Muscle layer of colon (tissue), 2 donors: ENCODE measurements around the gene TXNDC11.

ENCODE experiments used
- H3K27ac ChIP-seq: one replicate; pipeline ENCODE4 v1.7.0; 2013; ENCODE audit warnings: low read depth, mild to moderate bottlenecking, low read length, moderate library complexity
- H3K27me3 ChIP-seq, 2 donors: one replicate each; pipeline ENCODE4 v1.7.0; 2013; ENCODE audit warnings: low read length in 2 of 2, mild to moderate bottlenecking in 2 of 2; ENCODE audit not compliant: insufficient read depth in 2 of 2, control insufficient read depth in 1 of 2
- H3K36me3 ChIP-seq: one replicate; pipeline ENCODE4 v1.7.0; 2013; ENCODE audit warnings: mild to moderate bottlenecking, low read length; ENCODE audit not compliant: insufficient read depth
- H3K4me1 ChIP-seq: one replicate; pipeline ENCODE4 v1.7.0; 2013; ENCODE audit warnings: mild to moderate bottlenecking, low read length; ENCODE audit not compliant: insufficient read depth
- H3K4me3 ChIP-seq, 2 donors: one replicate each; pipeline ENCODE4 v1.7.0; 2013; ENCODE audit warnings: low read length in 2 of 2, low read depth in 1 of 2, mild to moderate bottlenecking in 1 of 2, moderate library complexity in 1 of 2
- H3K9ac ChIP-seq: one replicate; pipeline ENCODE4 v1.7.0; 2013; ENCODE audit warnings: low read length
- H3K9me3 ChIP-seq: one replicate; pipeline ENCODE4 v1.7.0; 2013; ENCODE audit warnings: mild to moderate bottlenecking, low read length
- donor health status: abdominal sarcoma.
- donor health status: Adenocarcinoma of cecum.

Gene TXNDC11

GRCh38 chr16:11774065-11774626 is 31.5 kb upstream of the TXNDC11 start:
- Histone ChIP-seq H3K4me1 (no peaks in the 10 kb centered on the region), H3K9ac (no peak overlapping the region), H3K9me3 (no peaks in the 10 kb centered on the region), H3K27ac (no peak overlapping the region), H3K27me3 (no peaks in the 10 kb centered on the region), H3K4me3 (no peak overlapping the region), H3K36me3 (peaks cover 60% of the 10 kb centered on the region)

GRCh38 chr16:11768849-11769248 is 26.2 kb upstream of the TXNDC11 start:
- H3K4me3 ChIP-seq, result no peak overlapping the region
- H3K9ac ChIP-seq, result no peak overlapping the region
- H3K4me1 ChIP-seq, result no peaks in the 10 kb centered on the region
- H3K36me3 ChIP-seq, result peaks cover 54% of the 10 kb centered on the region
- no peaks in the 10 kb centered on the region for H3K9me3 ChIP-seq
- H3K27ac ChIP-seq, result no peak overlapping the region
- no peaks in the 10 kb centered on the region for H3K27me3 ChIP-seq

GRCh38 chr16:11762431-11762830 is 19.8 kb upstream of the TXNDC11 start:
- H3K36me3 ChIP-seq, result peaks cover 66% of the 10 kb centered on the region

GRCh38 chr16:11759997-11760396 is 17.3 kb upstream of the TXNDC11 start:
- Histone ChIP-seq H3K9me3 (no peaks in the 10 kb centered on the region), H3K9ac (no peak overlapping the region), H3K27ac (no peak overlapping the region), H3K36me3 (peaks cover 63% of the 10 kb centered on the region), H3K4me1 (no peaks in the 10 kb centered on the region), H3K4me3 (no peak overlapping the region), H3K27me3 (no peaks in the 10 kb centered on the region)

More at GRCh38 chr16:11762431-11762830, 19.8 kb upstream of the TXNDC11 start:
- Histone ChIP-seq H3K4me1 (no peaks in the 10 kb centered on the region), H3K9me3 (no peaks in the 10 kb centered on the region), H3K27me3 (no peaks in the 10 kb centered on the region), H3K27ac (no peak overlapping the region), H3K4me3 (no peak overlapping the region), H3K9ac (no peak overlapping the region)

- Histone ChIP-seq H3K4me1 (no peaks in the 10 kb centered on the region), H3K9ac (no peak overlapping the region), H3K9me3 (no peaks in the 10 kb centered on the region), H3K36me3 (peaks cover 65% of the 10 kb centered on the region), H3K27me3 (no peaks in the 10 kb centered on the region), H3K4me3 (no peak overlapping the region), H3K27ac (no peak overlapping the region)
These were observed 16.6 kb upstream of the TXNDC11 start for GRCh38 chr16:11759163-11759834.

GRCh38 chr16:11757671-11758545 is 15.3 kb upstream of the TXNDC11 start:
- no peak overlapping the region for H3K27ac ChIP-seq

GRCh38 chr16:11756248-11756647 is 13.6 kb upstream of the TXNDC11 start:
- Histone ChIP-seq H3K27me3 (no peaks in the 10 kb centered on the region), H3K36me3 (peaks cover 71% of the 10 kb centered on the region), H3K9me3 (no peaks in the 10 kb centered on the region)

More at GRCh38 chr16:11757671-11758545, 15.3 kb upstream of the TXNDC11 start:
- Histone ChIP-seq H3K4me3 (no peak overlapping the region), H3K9me3 (no peaks in the 10 kb centered on the region), H3K4me1 (no peaks in the 10 kb centered on the region), H3K36me3 (peaks cover 71% of the 10 kb centered on the region), H3K27me3 (no peaks in the 10 kb centered on the region), H3K9ac (no peak overlapping the region)

GRCh38 chr16:11755022-11755760 is 12.5 kb upstream of the TXNDC11 start:
- no peaks in the 10 kb centered on the region for H3K27me3 ChIP-seq
- H3K36me3 ChIP-seq, result peaks cover 72% of the 10 kb centered on the region
- no peaks in the 10 kb centered on the region for H3K9me3 ChIP-seq
- no peaks in the 10 kb centered on the region for H3K4me1 ChIP-seq
- no peak overlapping the region for H3K9ac ChIP-seq
- H3K27ac ChIP-seq, result no peak overlapping the region
- H3K4me3 ChIP-seq, result no peak overlapping the region

More at GRCh38 chr16:11756248-11756647, 13.6 kb upstream of the TXNDC11 start:
- Histone ChIP-seq H3K4me1 (no peaks in the 10 kb centered on the region), H3K4me3 (no peak overlapping the region), H3K9ac (no peak overlapping the region), H3K27ac (no peak overlapping the region)

GRCh38 chr16:11752856-11753255 is 10.2 kb upstream of the TXNDC11 start:
- Histone ChIP-seq H3K4me1 (no peaks in the 10 kb centered on the region), H3K9ac (no peak overlapping the region), H3K4me3 (no peak overlapping the region), H3K27ac (no peak overlapping the region), H3K36me3 (peaks cover 67% of the 10 kb centered on the region), H3K9me3 (no peaks in the 10 kb centered on the region), H3K27me3 (no peaks in the 10 kb centered on the region)

GRCh38 chr16:11750056-11750455 is 7.4 kb upstream of the TXNDC11 start:
- H3K9ac ChIP-seq, result no peak overlapping the region
- no peak overlapping the region for H3K4me3 ChIP-seq
- H3K36me3 ChIP-seq, result peaks cover 50% of the 10 kb centered on the region
- no peaks in the 10 kb centered on the region for H3K9me3 ChIP-seq
- H3K27me3 ChIP-seq, result no peaks in the 10 kb centered on the region
- no peak overlapping the region for H3K27ac ChIP-seq
- no peaks in the 10 kb centered on the region for H3K4me1 ChIP-seq
